HepG2 (cell line): Measurements from ENCODE around the gene LSM2. TPM values are rescaled to one million over a fixed set of nuclear protein-coding genes. Genes with fewer than 3 reads are reported as not detected.
A peak's percentile ranks its signal among the peaks of the same experiment; 100 is the strongest.

Experiments used
- ATAC-seq: fragments of 200-7000 bp; cut with Tn5 transposase; 3 replicates; pipeline ENCODE4 v1.9.1; 2020; ENCODE audit warnings: mild to moderate bottlenecking, moderate library complexity
- BruUV-seq: library from RNA; stranded (reverse); fragments of 400-500 nt; replicated peaks from 2 replicates; lab custom pipeline; 2021; lab: Mats Ljungman, UMichigan
- CTCF ChIA-PET: fragments of 300-600 bp; formaldehyde crosslinking; extraction: SDS; loops from one replicate; lab custom pipeline; 2021; ENCODE audit warnings: low total read pairs, inconsistent platforms, low intra/inter-chr PET ratio; lab: Yijun Ruan, JAX
- POLR2A ChIA-PET: fragments of 350-600 bp; sonication (Branson Sonifier 250); formaldehyde crosslinking; loops from one replicate; lab custom pipeline; 2020; ENCODE audit warnings: antibody characterized with exemption, inconsistent platforms; lab: Yijun Ruan, JAX
- DNase-seq: peaks from one replicate; pipeline ENCODE4 v3.0.0-alpha.2; 2015; ENCODE audit warnings: low spot score
- FAIRE-seq: peaks from 3 replicates; lab custom pipeline; 2011; peaks lifted over from hg19 to GRCh38; lab: Jason Lieb, UNC
- H2AFZ ChIP-seq: one replicate; pipeline ENCODE4 v1.6.1; 2011; ENCODE audit warnings: low read length, inconsistent platforms
- H3K27ac ChIP-seq: fragments of 300-600 bp; 3 replicates; pipeline ENCODE4 v1.8.0; 2011; ENCODE audit warnings: mixed run types, mild to moderate bottlenecking, mixed read lengths, low read length, inconsistent platforms; ENCODE audit not compliant: insufficient read depth; ENCODE audit errors: extremely low read length
- H3K27me3 ChIP-seq, 2 experiments: fragments of 200-600 bp in 1 of 2; 2 replicates in 1 of 2; 3 replicates in 1 of 2; pipeline versions ENCODE4 v1.6.0 to v1.8.0; 2011; ENCODE audit warnings: low read length in 2 of 2, mild to moderate bottlenecking in 2 of 2, moderate library complexity in 2 of 2, inconsistent platforms in 1 of 2; ENCODE audit not compliant: insufficient read depth in 2 of 2, control insufficient read depth in 1 of 2
- H3K36me3 ChIP-seq, 2 experiments: fragments of 200-600 bp in 1 of 2; replicated peaks in 1 of 2; 2 replicates in 1 of 2; 3 replicates in 1 of 2; pipeline versions ENCODE4 v1.5.1 to v1.8.0; 2011; ENCODE audit warnings: low read length in 2 of 2, inconsistent platforms in 1 of 2; ENCODE audit not compliant: insufficient read depth in 2 of 2, control insufficient read depth in 1 of 2
- H3K4me1 ChIP-seq: 2 replicates; pipeline ENCODE4 v1.5.1; 2012; ENCODE audit warnings: low read length, inconsistent platforms; ENCODE audit not compliant: insufficient read depth
- H3K4me2 ChIP-seq: 2 replicates; pipeline ENCODE4 v1.6.0; 2011; ENCODE audit warnings: low read depth, low read length, inconsistent platforms
- H3K4me3 ChIP-seq, 3 experiments: fragments of 200-600 bp in 1 of 3; sonication (generic), shearing (Covaris generic) in 1 of 3; replicated peaks in 1 of 3; 2 replicates each; pipeline ENCODE4 v1.5.1; 2011 to 2016; ENCODE audit warnings: low read length in 3 of 3, inconsistent platforms in 2 of 3, low read depth in 2 of 3, mild to moderate bottlenecking in 2 of 3, control low read depth in 1 of 3, mixed read lengths in 1 of 3; ENCODE audit not compliant: insufficient read depth in 1 of 3
- H3K79me2 ChIP-seq: one replicate; pipeline ENCODE4 v1.6.1; 2011; ENCODE audit warnings: low read length, inconsistent platforms; ENCODE audit not compliant: insufficient read depth
- H3K9ac ChIP-seq: 2 replicates; pipeline ENCODE4 v1.6.0; 2011; ENCODE audit warnings: mild to moderate bottlenecking, low read depth, low read length, inconsistent platforms; ENCODE audit not compliant: insufficient read depth
- H3K9me3 ChIP-seq: 2 replicates; pipeline ENCODE4 v1.5.1; 2012; ENCODE audit warnings: mild to moderate bottlenecking, low read length
- H4K20me1 ChIP-seq: 2 replicates; pipeline ENCODE4 v1.6.0; 2011; ENCODE audit warnings: inconsistent platforms, mild to moderate bottlenecking, low read length, moderate library complexity; ENCODE audit not compliant: insufficient read depth
- FOXK1 ChIP-seq: sonication (generic); formaldehyde crosslinking; IDR thresholded peaks from 2 replicates; pipeline ENCODE4 v1.4.0; 2020; ENCODE audit warnings: low read depth, missing genetic modification reagents, borderline replicate concordance
- FOXO4 ChIP-seq: sonication (generic); formaldehyde crosslinking; conservative IDR thresholded peaks from 2 replicates; pipeline ENCODE4 v1.8.1; 2023; ENCODE audit warnings: missing genetic modification reagents
- MEIS1 ChIP-seq: sonication (generic); formaldehyde crosslinking; IDR thresholded peaks from 2 replicates; pipeline ENCODE4 v1.9.0; 2021; ENCODE audit warnings: mild to moderate bottlenecking, missing genetic modification reagents, moderate library complexity, borderline replicate concordance
- PRDM15 ChIP-seq: sonication (generic); formaldehyde crosslinking; IDR thresholded peaks from 2 replicates; pipeline ENCODE4 v1.4.0; 2020; ENCODE audit warnings: missing genetic modification reagents
- WGBS: methylation state at CpG from one replicate; pipeline ENCODE4 v1.1.6; 2017; ENCODE audit warnings: low lambda C conversion rate; 5-methylcytosine and 5-hydroxymethylcytosine counted together
- in situ Hi-C: cut with HindIII; loops from 2 replicates; pipeline ENCODE4 v1.10.0; 2017; ENCODE audit warnings: low pct_unique_long_range_greater_than_20kb; ENCODE audit not compliant: extremely low pct_ligation_motif_present
- intact Hi-C: fragments of 100-400 bp; cut with micrococcal nuclease; formaldehyde crosslinking; loops from one replicate; pipeline ENCODE4 v1.10.0; 2022; ENCODE audit not compliant: unreplicated experiment
- polyA plus RNA-seq, 8 experiments: library from polyadenylated mRNA; depleted of rRNA in 3 of 8; stranded (reverse) in 7 of 8; unstranded in 1 of 8; fragments of >200 nt; fragmentation: Illumina TruSeq in 4 of 8; extraction: Trizol in 4 of 8; gene quantifications; 2 replicates each; pipeline versions ENCODE4 v1.2.1 to v1.2.3, GENCODE V29; 2011 to 2016; ENCODE audit warnings: low read depth in 4 of 8, missing spikeins in 1 of 8, mixed read lengths in 1 of 8; ENCODE audit not compliant: insufficient read depth in 1 of 8
- total RNA-seq, 5 experiments: library from RNA; depleted of rRNA; stranded (reverse); fragments of >200 nt; fragmentation: Illumina TruSeq; extraction: Trizol; gene quantifications; 2 replicates each; pipeline ENCODE4 v1.2.3, GENCODE V29; 2016; ENCODE audit warnings: low read depth in 1 of 5

Gene LSM2
- total and polyA plus RNA-seq, 2 of the 13 experiments (the other 11 are each of a cell fraction or from before 2014, with no cell fraction given), result 69.4 to 90.5 TPM

GRCh38 chr6:31775184-31775583 lies 31.6 kb downstream of the LSM2 start:
- ChIA-PET CTCF (no interaction called here), POLR2A (interaction anchor here (0.9 to 9.0 kb wide), 20 partner anchors 9 to 176 kb away, joined by 3 to 279 read pairs (median 6); partner anchors contain the start of genes ABHD16A, APOM, BAG6 and CLIC1)
- intact Hi-C loops (loop anchor here (10.0 kb wide), 1 partner anchor 150 kb away; the partner anchor contains the start of gene C2), in situ Hi-C loops (no loop called here)
- Histone ChIP-seq H3K4me1 (peaks cover 59% of the 10 kb centered on the region), H3K79me2 (no peaks in the 10 kb centered on the region), H3K4me2 (peak overlapping the region; percentile 88), H3K9me3 (no peaks in the 10 kb centered on the region), H4K20me1 (no peaks in the 10 kb centered on the region), H3K27me3 (no peaks in the 10 kb centered on the region), H3K27ac (no peak overlapping the region), H3K4me3 (peak overlapping the region in 2 of 3 experiments; percentile 35 to 72; a peak in 4 of 6 replicates), H2AFZ (no peak overlapping the region), H3K9ac (peak overlapping the region; percentile 62; the same call in 1 of the 2 replicates), H3K36me3 (peaks cover 7% of the 10 kb centered on the region in 2 experiments; a peak in 4 of 5 replicates)
- peak; percentile 37 for FAIRE-seq
- peak; percentile 30 for ATAC-seq
- no peak for DNase-seq
- BruUV-seq, result no TSS peak
- TF ChIP-seq PRDM15 (CRISPR knock-in tag), result peak; percentile 79
- TF ChIP-seq MEIS1 (CRISPR knock-in tag), result no peak
- no peak for TF ChIP-seq FOXK1 (CRISPR knock-in tag)
- peak; percentile 95 for TF ChIP-seq FOXO4 (CRISPR knock-in tag)
- WGBS, result 28% methylated on average over 3 of the region's 4 CpGs
